HG03432 (cell line): ENCODE measurements around the gene PTBP1.

Experiments
- ATAC-seq: cut with Tn5 transposase; IDR thresholded peaks from one replicate; pipeline ENCODE4 v1.9.1; 2021; ENCODE audit warnings: mild to moderate bottlenecking, moderate library complexity; ENCODE audit not compliant: unreplicated experiment

PTBP1 gene

DNA sequence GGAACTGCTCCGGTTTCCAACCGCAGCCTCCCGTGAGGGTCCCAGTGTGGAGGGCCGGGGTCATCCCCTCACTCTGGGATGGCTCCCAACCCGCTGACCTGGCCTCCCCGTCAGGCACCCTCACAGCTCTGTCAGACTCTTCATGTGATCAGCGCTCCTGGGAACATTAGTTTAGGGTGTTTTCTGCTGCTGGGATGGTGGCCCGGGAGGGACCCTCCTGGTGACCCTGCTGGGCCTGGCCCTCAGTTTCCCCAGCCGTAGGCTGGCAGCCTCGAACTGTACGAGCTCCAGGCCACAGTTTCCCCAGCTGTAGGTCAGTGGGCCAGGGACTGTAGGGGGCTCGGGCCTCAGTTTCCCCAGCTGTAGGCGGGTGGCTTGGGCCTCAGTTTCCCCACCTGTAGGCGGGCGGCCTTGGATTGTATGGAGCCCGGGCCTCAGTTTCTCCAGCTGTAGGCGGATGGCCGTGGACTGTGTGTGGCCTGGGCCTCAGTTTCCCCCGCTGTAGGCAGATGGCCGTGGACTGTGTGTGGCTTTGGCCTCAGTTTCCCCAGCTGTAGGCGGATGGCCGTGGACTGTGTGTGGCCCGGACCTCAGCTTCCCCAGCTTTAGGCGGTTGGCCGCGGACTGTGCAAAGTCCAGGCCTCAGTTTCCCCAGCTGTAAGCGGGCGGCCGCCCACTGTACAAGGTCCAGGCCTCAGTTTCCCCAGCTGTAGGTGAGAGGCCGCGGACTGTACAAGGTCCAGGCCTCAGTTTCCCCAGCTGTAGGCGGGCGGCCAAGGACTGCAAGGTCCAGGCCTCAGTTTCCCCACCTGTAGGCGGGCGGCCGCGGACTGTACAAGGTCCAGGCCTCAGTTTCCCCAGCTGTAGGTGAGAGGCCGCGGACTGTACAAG lies 1.3 kb upstream of the PTBP1 start:
- no peak for ATAC-seq

DNA sequence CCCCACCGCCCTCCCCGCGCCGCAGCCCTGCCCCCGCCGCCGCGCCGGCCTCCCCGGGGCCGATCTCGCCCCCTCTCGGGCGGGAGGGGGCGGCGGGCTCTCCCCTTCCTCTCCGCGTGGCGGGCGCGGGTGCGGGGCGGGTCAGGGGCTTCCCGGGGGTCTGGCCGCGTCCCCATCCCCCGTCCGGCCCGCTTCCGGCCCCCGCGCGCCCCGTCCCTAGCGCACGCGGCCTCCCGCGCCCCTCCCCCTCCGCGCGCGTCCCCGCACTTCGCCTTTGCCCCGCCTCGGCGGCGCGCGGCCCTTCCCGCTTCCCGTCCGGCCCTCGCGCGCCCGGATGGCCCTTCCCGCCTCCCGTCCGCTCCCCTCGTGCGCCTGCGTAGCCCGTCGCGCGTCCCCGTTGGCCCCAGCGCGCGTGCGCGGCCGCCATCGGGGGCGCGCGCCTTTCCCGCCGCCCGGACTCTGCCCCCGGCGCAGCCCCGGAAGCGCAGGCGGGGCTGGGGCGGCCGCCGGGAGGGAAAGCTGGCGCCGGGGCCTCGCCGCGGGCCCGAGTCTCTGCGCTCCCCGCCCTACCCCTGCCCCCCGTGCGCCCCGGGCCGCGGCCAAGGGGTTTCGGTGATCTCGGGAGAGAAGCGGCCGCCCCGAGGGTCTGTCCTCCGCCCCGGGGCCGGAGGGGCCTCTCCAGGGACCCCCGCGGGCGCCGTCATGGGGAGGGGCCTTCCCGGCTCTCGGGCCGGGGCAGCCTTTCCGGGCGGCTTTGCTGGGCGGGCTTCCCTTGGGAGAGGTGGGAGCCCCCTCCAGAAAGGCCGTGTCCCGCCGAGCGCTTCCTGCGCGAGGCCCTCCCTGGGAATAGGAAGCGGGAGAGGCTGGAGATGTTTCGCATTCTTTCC lies 519 bp downstream of the PTBP1 start:
- peak; percentile 47 for ATAC-seq

DNA sequence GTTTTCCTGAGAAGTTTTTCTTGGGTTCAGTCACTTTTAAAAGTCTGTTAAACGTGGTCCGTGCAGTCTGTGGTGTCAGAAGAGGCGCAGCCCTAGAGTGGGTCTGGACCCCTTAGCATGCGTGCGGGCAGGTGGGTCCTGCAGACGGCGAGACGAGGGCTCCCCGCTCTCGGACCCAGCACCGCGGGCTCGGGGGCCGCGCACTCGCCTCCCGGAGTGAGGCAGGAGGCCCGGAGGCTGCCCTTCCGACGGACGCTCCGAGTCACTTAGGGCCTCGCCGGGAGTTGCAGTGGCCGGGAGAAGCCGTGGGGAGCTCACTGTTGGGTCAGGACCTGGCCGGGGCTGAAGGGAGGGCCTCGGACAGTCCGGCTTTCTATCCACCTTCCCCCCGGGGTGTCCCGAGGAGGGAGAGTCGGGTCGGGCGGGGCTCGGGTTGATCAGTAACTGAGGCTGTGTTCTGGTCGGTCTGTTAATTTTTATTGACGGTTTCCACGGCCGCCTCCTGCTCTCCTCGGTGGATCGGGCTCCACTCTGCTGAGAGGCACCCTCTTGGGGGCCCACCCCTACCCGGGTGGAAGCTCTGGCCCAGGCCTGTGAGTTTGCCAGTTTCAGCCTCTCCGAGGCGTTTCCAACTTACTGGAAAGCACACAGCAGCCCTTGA lies 1.3 kb downstream of the PTBP1 start:
- no peak for ATAC-seq

DNA sequence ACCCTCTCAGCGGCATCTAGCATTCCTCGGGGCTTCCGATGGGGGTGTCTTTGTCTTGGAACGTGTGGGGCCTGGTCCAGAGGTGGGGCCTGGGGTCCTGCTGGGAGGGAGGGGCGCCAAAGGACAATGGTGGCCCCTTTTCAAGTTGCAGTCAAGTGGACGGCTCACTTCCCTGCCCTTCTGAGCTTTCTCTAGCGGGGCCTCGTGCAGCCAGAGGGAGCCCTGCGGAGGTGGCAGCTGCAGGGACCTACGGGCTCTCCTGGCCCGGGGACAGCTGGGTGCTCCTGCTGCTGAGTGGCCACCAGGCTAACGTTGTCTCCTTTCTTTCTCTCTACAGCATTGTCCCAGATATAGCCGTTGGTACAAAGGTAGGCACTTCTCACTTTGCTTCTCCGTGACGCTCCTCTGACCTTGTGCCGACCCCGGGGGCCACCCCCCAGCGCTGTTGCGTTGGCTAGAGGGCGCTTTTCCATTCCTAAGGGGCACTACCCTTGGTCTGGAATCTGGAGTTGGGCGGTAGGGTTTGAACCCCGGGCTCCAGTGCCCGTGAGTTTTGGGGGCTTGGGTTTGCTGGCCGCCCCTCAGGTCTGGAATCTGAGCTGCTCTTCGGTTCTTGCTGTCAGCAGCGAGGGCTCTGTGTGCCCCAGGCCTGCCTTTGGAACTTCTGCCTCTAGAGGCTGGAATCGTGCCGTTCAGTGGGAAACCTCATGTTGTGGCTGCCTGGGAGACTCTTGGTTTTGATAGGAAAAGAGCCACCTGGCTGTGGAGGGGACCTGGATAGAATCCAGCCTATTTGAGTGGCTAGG lies 2.0 kb downstream of the PTBP1 start:
- ATAC-seq = no peak

DNA sequence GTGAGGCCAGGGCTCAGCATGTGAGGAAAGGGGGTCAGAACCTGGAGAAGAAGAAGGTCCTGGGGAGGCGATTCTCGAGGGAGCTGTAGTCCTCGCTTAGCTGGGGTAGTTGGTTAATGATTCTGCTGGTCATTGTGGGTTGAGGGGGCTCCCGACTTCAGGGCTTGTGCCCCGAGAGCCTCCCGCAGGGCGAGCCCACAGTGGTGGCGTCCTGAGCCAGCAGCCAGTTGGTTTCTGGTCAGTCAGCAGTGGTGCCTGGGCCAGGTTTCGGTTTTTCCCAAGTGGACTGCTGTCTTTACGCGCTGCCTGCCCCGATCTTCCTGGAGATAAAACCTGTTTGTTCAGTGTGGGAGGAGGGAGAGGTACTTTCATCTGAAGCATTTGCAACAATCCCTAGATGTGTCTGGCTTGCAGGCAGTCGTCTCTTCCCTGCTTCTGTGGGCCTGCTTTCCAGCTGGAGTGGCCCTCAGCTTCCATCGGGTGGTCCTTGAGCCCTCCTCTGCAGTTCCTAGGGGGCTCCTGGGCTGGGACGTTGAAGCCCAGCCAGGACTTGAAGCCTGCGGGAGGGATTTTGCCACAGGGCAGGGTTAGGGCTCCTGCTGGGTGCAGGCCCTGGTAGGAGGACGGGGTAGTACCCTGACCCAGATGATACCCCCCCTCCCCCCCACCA lies 3.2 kb downstream of the PTBP1 start:
- no peak for ATAC-seq

DNA sequence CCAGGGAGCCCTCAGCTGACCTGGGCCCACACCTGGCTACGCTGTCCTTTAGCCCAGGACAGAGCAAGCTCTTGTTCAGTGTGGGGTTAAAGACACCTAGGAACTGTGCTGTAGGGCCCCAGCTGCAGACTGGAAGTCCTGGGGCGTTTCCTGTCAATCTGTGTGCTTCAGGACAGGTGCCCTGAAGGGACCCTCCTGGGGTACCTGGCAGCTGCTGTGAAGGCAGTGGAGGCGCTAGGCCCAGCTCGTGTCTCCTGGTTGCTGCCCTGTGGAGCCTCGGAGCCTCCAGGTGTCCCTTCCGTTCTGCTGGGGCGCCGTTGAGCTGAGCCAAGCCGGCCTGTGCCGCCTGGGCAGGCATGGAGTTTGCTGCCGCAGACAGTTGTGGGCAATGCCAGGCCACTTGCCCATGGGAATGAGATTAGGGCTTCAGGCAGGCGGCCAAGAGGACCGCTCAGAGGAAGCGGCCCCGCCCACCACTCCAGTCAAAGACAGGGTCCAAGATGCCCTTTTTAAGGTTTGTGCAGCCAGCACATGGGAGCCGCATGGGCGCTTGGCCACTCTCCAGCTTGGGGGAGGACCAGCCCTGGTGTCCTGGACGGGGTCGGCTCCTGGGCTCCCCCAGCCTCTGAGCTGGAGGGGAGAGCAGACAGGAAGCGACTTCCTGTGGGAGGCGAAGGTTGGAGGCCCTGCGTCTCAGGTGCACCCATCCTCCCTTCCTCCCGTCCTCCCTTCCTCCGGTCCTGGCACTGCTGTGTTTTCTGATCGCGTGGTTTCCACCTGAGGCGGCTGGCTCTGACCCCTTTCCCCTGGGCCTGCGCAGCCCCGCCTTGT lies 4.0 kb downstream of the PTBP1 start:
- no peak for ATAC-seq

DNA sequence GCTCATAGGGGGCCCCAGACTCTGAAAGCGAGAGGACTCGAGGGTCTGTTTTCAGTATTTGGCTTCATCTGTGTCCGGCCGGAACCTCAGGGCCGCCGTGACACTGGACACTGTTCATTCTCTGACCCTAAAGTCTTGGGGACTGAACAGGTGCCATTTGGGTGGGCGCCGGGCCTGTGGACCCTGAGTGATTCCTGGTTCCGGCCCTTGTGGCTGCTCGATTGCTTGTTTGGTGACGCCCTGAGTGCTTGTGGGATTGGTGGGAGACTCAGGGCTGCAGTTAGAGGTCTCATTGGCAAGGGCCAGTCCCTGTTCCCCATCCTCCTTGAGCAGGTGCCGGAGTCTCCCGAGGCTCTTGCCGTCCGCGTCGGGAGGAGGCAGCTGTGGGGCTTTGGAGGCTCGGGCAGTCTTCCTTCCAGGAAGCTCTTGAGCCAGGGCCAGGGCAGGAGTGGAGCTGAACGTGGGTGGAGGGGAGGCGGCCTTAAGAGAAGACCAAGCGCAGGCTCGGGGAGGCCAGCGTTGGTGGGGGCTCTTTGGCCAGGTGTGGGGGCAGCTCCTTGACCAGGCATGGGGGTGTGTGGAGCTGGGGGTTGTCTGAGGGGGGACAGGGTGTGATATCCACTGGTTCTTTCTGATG lies 4.7 kb downstream of the PTBP1 start:
- ATAC-seq = no peak

DNA sequence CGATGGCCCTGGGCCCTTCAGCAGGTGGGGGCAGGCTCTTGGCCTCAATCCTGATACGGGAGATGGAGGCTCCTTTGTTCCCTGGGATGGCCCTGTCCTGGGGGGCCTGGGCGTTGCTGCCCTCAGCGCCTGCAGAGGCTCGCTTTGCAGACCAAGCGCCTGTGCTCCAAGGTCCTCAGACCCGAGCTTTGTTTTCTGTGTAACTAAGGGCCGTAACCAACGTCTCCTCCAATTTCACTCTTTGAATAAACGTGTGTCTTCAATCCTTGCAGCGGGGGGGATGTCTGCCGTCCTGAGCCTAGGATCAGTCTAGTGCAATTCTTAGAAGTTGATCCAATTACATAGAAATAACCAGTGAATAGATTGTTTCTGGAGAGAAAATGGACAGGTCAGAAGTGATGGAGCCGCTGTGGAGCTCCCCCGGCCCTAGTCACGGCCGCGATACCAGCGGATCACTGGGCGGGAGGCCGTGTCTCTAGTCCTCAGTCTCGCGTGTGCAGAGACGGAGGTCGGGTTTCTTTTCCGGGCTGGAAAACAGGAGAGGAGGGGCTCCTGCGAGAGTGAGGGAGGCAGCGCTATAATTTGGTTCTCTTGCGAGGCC lies 5.3 kb downstream of the PTBP1 start:
- no peak for ATAC-seq

DNA sequence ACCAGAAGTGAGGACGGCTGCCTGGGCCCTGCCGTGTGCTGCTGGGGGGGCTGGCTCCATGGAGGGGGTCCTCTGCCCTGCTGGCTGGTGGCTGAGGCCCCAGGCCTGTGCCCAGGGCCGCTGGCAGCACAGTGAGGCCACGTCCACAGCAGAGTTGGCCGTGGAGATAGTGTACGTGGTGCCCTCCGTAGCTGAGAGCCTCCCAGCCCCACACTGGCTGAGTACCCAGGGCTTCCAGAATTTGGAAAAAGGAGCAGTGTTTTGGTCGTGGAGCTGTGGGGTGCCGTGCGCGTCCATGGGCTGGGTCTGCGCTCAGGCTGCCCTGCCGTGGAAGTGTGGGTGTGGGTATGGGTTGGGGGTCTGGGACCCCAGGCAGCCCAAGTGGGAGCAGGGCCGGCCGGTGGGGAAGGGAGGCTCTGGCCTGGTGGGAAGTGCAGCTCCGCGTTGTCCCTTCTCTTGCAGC lies 5.9 kb downstream of the PTBP1 start:
- ATAC-seq = no peak

DNA sequence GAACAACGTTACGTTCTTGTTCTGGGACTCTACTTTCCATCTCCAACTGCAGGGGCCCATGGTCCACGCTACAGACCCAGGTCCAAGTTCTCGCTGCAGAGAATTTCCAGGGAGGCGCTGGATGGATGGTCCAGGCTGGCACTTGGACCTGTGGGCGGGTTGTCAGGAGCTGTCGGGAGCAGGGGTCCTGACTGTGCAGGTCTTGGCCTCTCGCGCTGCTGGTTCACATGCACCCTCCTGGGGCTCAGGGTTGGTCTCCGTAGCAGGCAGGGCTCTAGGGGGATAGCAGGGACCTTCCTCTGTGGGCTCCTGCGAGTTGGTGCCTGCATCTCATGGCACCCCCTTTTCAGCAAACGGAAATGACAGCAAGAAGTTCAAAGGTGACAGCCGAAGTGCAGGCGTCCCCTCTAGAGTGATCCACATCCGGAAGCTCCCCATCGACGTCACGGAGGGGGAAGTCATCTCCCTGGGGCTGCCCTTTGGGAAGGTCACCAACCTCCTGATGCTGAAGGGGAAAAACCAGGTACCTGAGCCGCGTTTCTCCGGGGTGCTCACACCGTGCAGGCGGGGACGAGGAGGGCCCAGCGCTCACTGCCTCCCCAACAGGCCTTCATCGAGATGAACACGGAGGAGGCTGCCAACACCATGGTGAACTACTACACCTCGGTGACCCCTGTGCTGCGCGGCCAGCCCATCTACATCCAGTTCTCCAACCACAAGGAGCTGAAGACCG lies 6.6 kb downstream of the PTBP1 start:
- ATAC-seq = no peak

DNA sequence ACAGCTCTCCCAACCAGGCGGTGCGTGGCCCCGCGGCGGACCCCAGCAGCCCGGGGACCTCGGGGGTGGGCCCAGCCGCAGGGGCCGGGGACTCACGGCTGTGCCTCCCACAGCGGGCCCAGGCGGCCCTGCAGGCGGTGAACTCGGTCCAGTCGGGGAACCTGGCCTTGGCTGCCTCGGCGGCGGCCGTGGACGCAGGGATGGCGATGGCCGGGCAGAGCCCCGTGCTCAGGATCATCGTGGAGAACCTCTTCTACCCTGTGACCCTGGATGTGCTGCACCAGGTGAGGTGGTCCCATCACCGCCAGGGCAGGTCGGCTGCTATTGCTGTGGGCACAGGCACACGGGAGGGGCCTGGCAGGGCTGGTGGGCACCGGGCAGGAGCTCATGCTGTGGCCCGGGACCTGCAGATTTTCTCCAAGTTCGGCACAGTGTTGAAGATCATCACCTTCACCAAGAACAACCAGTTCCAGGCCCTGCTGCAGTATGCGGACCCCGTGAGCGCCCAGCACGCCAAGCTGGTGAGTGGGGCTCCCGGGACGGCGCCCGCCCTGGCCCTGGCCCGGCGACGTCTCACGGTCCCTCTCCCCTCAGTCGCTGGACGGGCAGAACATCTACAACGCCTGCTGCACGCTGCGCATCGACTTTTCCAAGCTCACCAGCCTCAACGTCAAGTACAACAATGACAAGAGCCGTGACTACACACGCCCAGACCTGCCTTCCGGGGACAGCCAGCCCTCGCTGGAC lies 7.3 kb downstream of the PTBP1 start:
- no peak for ATAC-seq

DNA sequence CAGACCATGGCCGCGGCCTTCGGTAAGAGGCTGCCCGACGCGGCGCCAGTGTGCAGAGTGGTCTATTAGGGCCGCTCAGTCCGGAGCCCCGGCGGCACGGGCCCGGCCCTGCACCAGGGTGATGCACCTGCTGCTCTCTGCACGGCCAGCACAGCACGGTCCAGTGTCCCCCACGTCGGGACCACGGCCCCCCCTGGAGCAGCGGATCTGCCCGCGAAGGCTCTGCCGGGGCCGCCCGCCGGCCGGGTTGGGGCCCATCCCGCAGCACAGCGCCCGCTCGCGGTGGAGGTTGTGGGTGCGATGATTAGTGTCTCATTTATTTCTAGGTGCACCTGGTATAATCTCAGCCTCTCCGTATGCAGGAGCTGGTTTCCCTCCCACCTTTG lies 7.9 kb downstream of the PTBP1 start:
- ATAC-seq = no peak

DNA sequence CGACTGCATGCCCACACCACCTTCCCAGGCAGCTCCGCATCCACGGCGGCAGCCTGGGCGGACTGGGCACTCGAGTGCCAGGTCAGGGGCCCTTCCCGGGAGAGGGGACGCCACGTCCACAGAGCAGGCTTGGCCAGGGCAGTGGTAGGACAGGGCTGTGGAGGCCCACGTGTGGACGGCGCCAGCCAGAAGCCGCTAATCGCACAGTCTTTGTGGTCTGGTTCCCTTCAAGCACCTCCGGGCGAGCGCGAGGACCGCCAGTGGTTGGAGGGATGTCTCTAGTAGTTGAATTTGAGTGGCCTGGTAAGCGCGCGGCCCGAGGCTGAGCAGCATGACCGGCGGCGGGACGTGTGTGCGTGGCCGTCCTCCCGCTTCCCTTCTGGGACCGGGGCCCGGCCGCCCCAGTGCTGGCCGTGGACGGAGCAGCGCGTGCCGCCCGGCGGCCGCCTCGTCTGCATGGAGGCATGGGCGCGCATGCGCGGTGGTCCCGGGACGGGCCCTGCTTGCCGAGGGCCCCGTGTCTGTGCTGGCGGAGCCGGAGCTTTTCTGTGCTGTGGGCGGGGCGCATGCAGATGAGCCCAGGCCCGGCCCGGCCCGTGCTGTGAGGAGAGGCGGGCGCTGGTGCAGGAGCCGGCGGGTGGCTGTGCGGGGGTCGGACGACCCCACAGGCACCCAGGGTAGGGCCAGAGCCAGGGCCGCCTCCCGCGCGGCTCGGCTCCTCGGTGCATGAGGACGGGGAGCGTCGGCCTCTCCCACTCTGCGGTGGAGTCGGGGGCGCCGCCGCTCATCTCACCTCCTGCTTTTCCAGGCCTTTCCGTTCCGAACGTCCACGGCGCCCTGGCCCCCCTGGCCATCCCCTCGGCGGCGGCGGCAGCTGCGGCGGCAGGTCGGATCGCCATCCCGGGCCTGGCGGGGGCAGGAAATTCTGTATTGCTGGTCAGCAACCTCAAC lies 8.6 kb downstream of the PTBP1 start:
- no peak for ATAC-seq

DNA sequence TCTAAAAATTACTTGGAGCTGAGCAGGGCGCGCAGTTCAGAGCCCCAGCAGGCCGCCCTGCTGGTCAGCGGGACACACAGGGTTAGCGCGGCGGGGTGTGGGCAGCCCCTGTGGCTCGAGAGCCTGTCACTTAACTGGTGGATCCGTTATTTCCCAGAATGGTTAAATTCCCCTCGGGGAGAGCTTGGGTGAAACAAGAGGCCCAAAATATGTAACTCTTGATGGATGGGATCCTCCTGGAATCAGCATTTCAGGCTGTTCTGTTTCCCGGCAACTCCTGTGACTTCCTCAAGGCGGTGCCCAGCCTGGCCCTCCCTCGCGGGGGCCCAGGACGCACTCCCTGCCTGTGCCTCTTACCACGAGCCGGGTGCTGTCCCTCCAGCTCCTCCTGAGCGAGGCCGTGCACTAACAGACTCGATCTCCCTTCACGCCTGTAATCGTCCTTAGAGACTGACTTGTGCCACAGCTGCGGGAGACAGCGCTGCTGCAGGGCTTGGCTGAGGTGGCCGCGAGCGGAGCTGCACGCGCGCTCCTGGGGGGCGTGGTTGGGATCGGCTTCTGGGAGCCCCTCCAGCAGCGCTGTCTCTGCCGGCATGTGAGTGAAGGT lies 9.7 kb downstream of the PTBP1 start:
- ATAC-seq = no peak
